H1 (cell line): ENCODE results near the gene CXADR.

Experiments
- CHD1 ChIP-seq: IDR thresholded peaks from 2 replicates; pipeline ENCODE4 v1.6.1; 2012; ENCODE audit warnings: low read depth, low read length, improper control_type of control experiment
- EP300 ChIP-seq, 2 experiments: IDR thresholded peaks; 1 replicate in 1 of 2; 2 replicates in 1 of 2; pipeline ENCODE4 v1.6.1; 2011 to 2012; ENCODE audit warnings: low read depth in 2 of 2, low read length in 2 of 2, mild to moderate bottlenecking in 2 of 2, borderline replicate concordance in 1 of 2, inconsistent platforms in 1 of 2, moderate library complexity in 1 of 2
- EZH2 ChIP-seq: fragments of 200-600 bp; sonication (generic); IDR thresholded peaks from 2 replicates; pipeline ENCODE4 v1.7.1; 2012; ENCODE audit warnings: low read depth, mild to moderate bottlenecking, moderate library complexity, low read length, inconsistent platforms; ENCODE audit not compliant: severe bottlenecking
- FOSL1 ChIP-seq: IDR thresholded peaks from 2 replicates; pipeline ENCODE4 v1.6.1; 2011; ENCODE audit warnings: mild to moderate bottlenecking, low read depth, low read length, moderate library complexity; ENCODE audit not compliant: insufficient read depth
- MAFK ChIP-seq: IDR thresholded peaks from 2 replicates; pipeline ENCODE4 v1.6.1; 2012; ENCODE audit warnings: low read depth, mild to moderate bottlenecking, improper control_type of control experiment, low read length
- NRF1 ChIP-seq: IDR thresholded peaks from 2 replicates; pipeline ENCODE4 v1.6.1; 2011; ENCODE audit warnings: mild to moderate bottlenecking, low read depth, low read length, improper control_type of control experiment
- POLR2A ChIP-seq, 2 experiments: IDR thresholded peaks; 1 replicate in 1 of 2; 2 replicates in 1 of 2; pipeline ENCODE4 v1.6.1; 2011; ENCODE audit warnings: low read depth in 2 of 2, low read length in 2 of 2, mild to moderate bottlenecking in 2 of 2; ENCODE audit errors: control extremely low read depth in 1 of 2
- POLR2AphosphoS5 ChIP-seq: IDR thresholded peaks from 2 replicates; pipeline ENCODE4 v1.6.1; 2011; ENCODE audit warnings: low read depth, low read length
- RAD21 ChIP-seq, 2 experiments: IDR thresholded peaks in 1 of 2; conservative IDR thresholded peaks in 1 of 2; 2 replicates each; pipeline ENCODE4 v1.6.1; 2011; ENCODE audit warnings: low read depth in 2 of 2, low read length in 2 of 2, improper control_type of control experiment in 1 of 2, inconsistent platforms in 1 of 2, mild to moderate bottlenecking in 1 of 2, moderate library complexity in 1 of 2
- SP1 ChIP-seq: IDR thresholded peaks from 2 replicates; pipeline ENCODE4 v1.6.1; 2011; ENCODE audit warnings: low read depth, low read length
- SUZ12 ChIP-seq: fragments of 200-600 bp; sonication (generic); IDR thresholded peaks from 2 replicates; pipeline ENCODE4 v1.6.1; 2012; ENCODE audit warnings: mild to moderate bottlenecking, inconsistent platforms, low read length, moderate library complexity, mixed read lengths
- TAF1 ChIP-seq: IDR thresholded peaks from 2 replicates; pipeline ENCODE4 v1.6.1; 2011; ENCODE audit warnings: mild to moderate bottlenecking, low read depth, low read length
- TF ChIP-seq, protein P1 (sequence below), 3 experiments: IDR thresholded peaks; 1 replicate in 2 of 3; 2 replicates in 1 of 3; pipeline versions ENCODE4 v1.5.1 to v1.6.1; 2011; ENCODE audit warnings: low read length in 3 of 3, mild to moderate bottlenecking in 3 of 3, inconsistent platforms in 2 of 3, low read depth in 1 of 3, moderate library complexity in 1 of 3; ENCODE audit not compliant: insufficient read depth in 1 of 3; ENCODE audit errors: control extremely low read depth in 1 of 3
- TF ChIP-seq, protein P2 (sequence below): IDR thresholded peaks from 2 replicates; pipeline ENCODE4 v1.6.1; 2012; ENCODE audit warnings: inconsistent platforms

DNA sequence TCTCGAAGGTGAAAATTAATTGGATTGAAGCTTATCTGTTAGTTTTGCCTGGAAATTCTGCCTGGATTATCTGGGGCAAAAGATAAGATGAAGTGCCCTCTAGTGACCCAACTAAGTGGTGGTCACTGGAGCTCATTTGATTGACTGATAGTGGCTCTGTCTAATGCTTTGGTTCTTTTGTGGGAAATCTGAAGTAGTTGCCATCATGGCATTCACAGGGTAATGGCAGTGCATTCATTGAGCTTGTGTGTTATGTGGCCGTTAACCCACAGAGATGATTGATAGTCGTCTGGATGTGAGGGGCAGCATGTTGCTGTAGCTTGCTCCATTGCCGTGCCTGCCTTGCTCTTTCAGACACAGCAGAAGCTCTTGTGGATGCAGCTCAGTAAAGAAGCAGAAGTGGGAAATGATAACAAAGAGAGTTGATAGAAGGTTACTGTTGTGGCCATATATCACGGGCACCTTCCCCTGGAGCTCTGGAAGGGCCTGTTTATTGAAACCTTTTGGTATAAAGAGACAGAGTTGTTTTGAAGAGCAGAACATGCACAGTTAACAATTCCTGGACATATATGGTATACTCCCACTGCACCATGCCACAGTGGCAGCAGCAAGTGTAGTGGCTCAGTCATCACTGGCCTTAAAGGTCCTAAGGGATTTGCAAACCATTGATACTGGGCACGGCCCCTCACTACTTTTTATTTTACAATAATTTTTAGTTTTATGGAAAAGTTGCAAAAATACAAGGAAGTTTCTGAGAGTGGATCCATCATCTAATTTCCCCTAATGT, 42.0 kb downstream of the CXADR start:
- TF ChIP-seq POLR2A (IDR thresholded peaks at IDR 0.05; ENCODE audit: control extremely low read depth in 1 of 2, low read depth in 2 of 2, low read length in 2 of 2) = no peak
- no peak; the same call in 1 of the 2 replicates for TF ChIP-seq POLR2AphosphoS5
- no peak for TF ChIP-seq FOSL1
- no peak for TF ChIP-seq SUZ12
- TF ChIP-seq, protein P1, sequence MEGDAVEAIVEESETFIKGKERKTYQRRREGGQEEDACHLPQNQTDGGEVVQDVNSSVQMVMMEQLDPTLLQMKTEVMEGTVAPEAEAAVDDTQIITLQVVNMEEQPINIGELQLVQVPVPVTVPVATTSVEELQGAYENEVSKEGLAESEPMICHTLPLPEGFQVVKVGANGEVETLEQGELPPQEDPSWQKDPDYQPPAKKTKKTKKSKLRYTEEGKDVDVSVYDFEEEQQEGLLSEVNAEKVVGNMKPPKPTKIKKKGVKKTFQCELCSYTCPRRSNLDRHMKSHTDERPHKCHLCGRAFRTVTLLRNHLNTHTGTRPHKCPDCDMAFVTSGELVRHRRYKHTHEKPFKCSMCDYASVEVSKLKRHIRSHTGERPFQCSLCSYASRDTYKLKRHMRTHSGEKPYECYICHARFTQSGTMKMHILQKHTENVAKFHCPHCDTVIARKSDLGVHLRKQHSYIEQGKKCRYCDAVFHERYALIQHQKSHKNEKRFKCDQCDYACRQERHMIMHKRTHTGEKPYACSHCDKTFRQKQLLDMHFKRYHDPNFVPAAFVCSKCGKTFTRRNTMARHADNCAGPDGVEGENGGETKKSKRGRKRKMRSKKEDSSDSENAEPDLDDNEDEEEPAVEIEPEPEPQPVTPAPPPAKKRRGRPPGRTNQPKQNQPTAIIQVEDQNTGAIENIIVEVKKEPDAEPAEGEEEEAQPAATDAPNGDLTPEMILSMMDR (IDR thresholded peaks at IDR 0.05; ENCODE audit: control extremely low read depth in 1 of 3, insufficient read depth in 1 of 3, low read depth in 1 of 3, low read length in 3 of 3) = peak in 2 of 3 experiments; percentile 31 to 56; a peak in 2 of 4 replicates
- peak; percentile 57 to 66 for TF ChIP-seq RAD21 (IDR thresholded peaks at IDR 0.05 in 1 of 2, conservative IDR thresholded peaks at IDR 0.05 in 1 of 2; ENCODE audit: low read depth in 2 of 2, low read length in 2 of 2)
- TF ChIP-seq SP1 = no peak
- TF ChIP-seq EP300 (IDR thresholded peaks at IDR 0.05; ENCODE audit: borderline replicate concordance in 1 of 2, low read depth in 2 of 2, low read length in 2 of 2) = no peak
- no peak for TF ChIP-seq EZH2
- TF ChIP-seq, protein P2, sequence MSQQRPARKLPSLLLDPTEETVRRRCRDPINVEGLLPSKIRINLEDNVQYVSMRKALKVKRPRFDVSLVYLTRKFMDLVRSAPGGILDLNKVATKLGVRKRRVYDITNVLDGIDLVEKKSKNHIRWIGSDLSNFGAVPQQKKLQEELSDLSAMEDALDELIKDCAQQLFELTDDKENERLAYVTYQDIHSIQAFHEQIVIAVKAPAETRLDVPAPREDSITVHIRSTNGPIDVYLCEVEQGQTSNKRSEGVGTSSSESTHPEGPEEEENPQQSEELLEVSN = no peak
- no peak for TF ChIP-seq NRF1
- no peak for TF ChIP-seq CHD1
- no peak for TF ChIP-seq MAFK
- TF ChIP-seq TAF1 = no peak
